Measurements from ENCODE around the gene CA9.

DNA sequence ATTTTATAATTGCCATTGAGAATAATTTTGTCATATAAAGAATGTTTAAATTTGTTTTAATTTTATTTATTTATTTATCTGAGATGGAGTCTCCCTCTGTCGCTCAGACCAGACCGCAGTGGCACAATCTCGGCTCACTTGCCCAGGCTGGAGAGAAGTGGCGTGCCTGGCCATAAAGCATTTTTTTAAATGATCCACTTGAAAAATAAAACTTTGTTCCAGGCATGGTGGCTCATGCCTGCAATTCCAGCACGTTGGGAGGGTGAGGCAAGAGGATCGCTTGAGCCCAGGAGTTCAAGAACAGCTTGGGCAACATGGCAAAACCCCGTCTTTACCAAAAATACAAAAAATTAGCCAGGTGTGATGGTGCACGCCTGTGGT is 20.9 kb upstream of the CA9 start:
- no peak for TF ChIP-seq POLR2A (IDR thresholded peaks at IDR 0.05)
- no peak for TF ChIP-seq POLR2AphosphoS5 (IDR thresholded peaks at IDR 0.05; ENCODE audit: insufficient read depth in 1 of 2, low read depth in 1 of 2)

Measured in vagina (tissue), 2 donors.